ENCODE data around the gene KCMF1.

KCMF1 gene

GRCh38 chr2:84970210-84970867, 622 bp upstream of the KCMF1 start (continued):
- TF ChIP-seq ZNF785 (tag by site-specific recombination; IDR thresholded peaks at IDR 0.05): no peak
- no peak for TF ChIP-seq ZNF658 (tag by site-specific recombination; IDR thresholded peaks at IDR 0.05)
- no peak for TF ChIP-seq YY2 (tag by site-specific recombination; IDR thresholded peaks at IDR 0.05)
- 0 out of 2 replicates have a peak, but pooled peaks have one; percentile 18 for TF ChIP-seq ZNF600 (tag by site-specific recombination; IDR thresholded peaks at IDR 0.05)

GRCh38 chr2:84971510-84972206, 697 bp downstream of the KCMF1 start:
- TF ChIP-seq ZNF248 (tag by site-specific recombination; IDR thresholded peaks at IDR 0.05) (no peak), ZBTB20 (tag by site-specific recombination; IDR thresholded peaks at IDR 0.05) (peak; percentile 88), ZNF600 (tag by site-specific recombination; IDR thresholded peaks at IDR 0.05) (peak; percentile 70), ZNF785 (tag by site-specific recombination; IDR thresholded peaks at IDR 0.05) (no peak), GLIS2 (tag by site-specific recombination; IDR thresholded peaks at IDR 0.05) (no peak), ZFP41 (tag by site-specific recombination; IDR thresholded peaks at IDR 0.05; ENCODE audit: borderline replicate concordance) (no peak), ZNF76 (tag by site-specific recombination; IDR thresholded peaks at IDR 0.05; ENCODE audit: borderline replicate concordance, low read depth) (peak; percentile 68; the same call in 1 of the 2 replicates), IKZF3 (tag by site-specific recombination; IDR thresholded peaks at IDR 0.05) (no peak), SP2 (tag by site-specific recombination; IDR thresholded peaks at IDR 0.05) (peak; percentile 36), ZFP3 (tag by site-specific recombination; IDR thresholded peaks at IDR 0.05; ENCODE audit: low read depth) (no peak), ZNF169 (tag by site-specific recombination; IDR thresholded peaks at IDR 0.05) (no peak), ZNF529 (tag by site-specific recombination; IDR thresholded peaks at IDR 0.05; ENCODE audit: insufficient replicate concordance) (no peak), SALL2 (tag by site-specific recombination; IDR thresholded peaks at IDR 0.05; ENCODE audit: borderline replicate concordance) (no peak), ZSCAN30 (tag by site-specific recombination; IDR thresholded peaks at IDR 0.05) (peak; percentile 72; the same call in 1 of the 2 replicates), PRDM4 (tag by site-specific recombination; IDR thresholded peaks at IDR 0.05) (no peak), KLF10 (tag by site-specific recombination; IDR thresholded peaks at IDR 0.05) (no peak), ZNF202 (tag by site-specific recombination; IDR thresholded peaks at IDR 0.05; ENCODE audit: borderline replicate concordance) (no peak), ZNF221 (tag by site-specific recombination; IDR thresholded peaks at IDR 0.05; ENCODE audit: borderline replicate concordance) (no peak), ZNF223 (tag by site-specific recombination; IDR thresholded peaks at IDR 0.05) (no peak), ZNF792 (tag by site-specific recombination; IDR thresholded peaks at IDR 0.05) (no peak), ZBTB26 (tag by site-specific recombination; optimal IDR thresholded peaks at IDR 0.05) (peak; percentile 80), MYNN (tag by site-specific recombination; IDR thresholded peaks at IDR 0.05; ENCODE audit: borderline replicate concordance) (no peak), ZNF521 (tag by site-specific recombination; IDR thresholded peaks at IDR 0.05) (no peak), ZNF664 (tag by site-specific recombination; IDR thresholded peaks at IDR 0.05) (no peak)
- Histone ChIP-seq H3K9me3 (ENCODE audit: control insufficient read depth, insufficient read depth, low read depth, low read length) (no peaks in the 10 kb centered on the region), H3K4me1 (ENCODE audit: control insufficient read depth, insufficient read depth, low read length) (peaks cover 10% of the 10 kb centered on the region), H3K27ac (ENCODE audit: extremely low read depth, low read depth, low read length) (peak overlapping the region; percentile 98), H3K36me3 (ENCODE audit: control insufficient read depth in 2 of 2, insufficient read depth in 1 of 2, low read length in 2 of 2) (peaks cover 0 to 8% of the 10 kb centered on the region in 2 experiments; a peak in 2 of 3 replicates), H3K4me3 (ENCODE audit: low read depth, low read length) (peak overlapping the region; percentile 86)
- CTCF ChIA-PET: no interaction called here
- POLR2A ChIA-PET: interaction anchor here (0.5 to 6.6 kb wide), 11 partner anchors 9 to 383 kb away, joined by 3 to 59 read pairs (median 3); partner anchors contain the start of genes ELMOD3 and RETSAT
